OCI-LY1 (cell line): ENCODE data around the gene UBLCP1.

Source experiments
- H2AFZ ChIP-seq: fragments of 200-600 bp; sonication (generic), shearing (Covaris generic); 2 replicates; pipeline ENCODE4 v1.6.0; 2014; ENCODE audit warnings: antibody characterized with exemption, mild to moderate bottlenecking, low read length
- H3F3A ChIP-seq: fragments of 200-600 bp; sonication (generic), shearing (Covaris generic); 2 replicates; pipeline ENCODE4 v1.6.0; 2014; ENCODE audit warnings: mild to moderate bottlenecking, antibody characterized with exemption, low read length, moderate library complexity; ENCODE audit not compliant: insufficient read depth
- H3K27ac ChIP-seq: fragments of 200-600 bp; sonication (generic); 2 replicates; pipeline ENCODE4 v1.5.1; 2014; ENCODE audit warnings: low read length, mixed run types, mild to moderate bottlenecking, low read depth; ENCODE audit not compliant: poor library complexity, severe bottlenecking
- H3K27me3 ChIP-seq: fragments of 200-600 bp; sonication (generic); 2 replicates; pipeline ENCODE4 v1.6.0; 2014; ENCODE audit warnings: antibody characterized with exemption, mild to moderate bottlenecking, low read length, moderate library complexity; ENCODE audit not compliant: insufficient read depth
- H3K36me3 ChIP-seq: fragments of 200-600 bp; sonication (generic); 2 replicates; pipeline ENCODE4 v1.6.1; 2014; ENCODE audit warnings: mild to moderate bottlenecking, antibody characterized with exemption, low read length, moderate library complexity, mixed read lengths; ENCODE audit not compliant: insufficient read depth
- H3K4me1 ChIP-seq: fragments of 200-600 bp; sonication (generic); 2 replicates; pipeline ENCODE4 v1.5.1; 2014; ENCODE audit warnings: mild to moderate bottlenecking, low read length, moderate library complexity; ENCODE audit not compliant: insufficient read depth, severe bottlenecking
- H3K4me2 ChIP-seq: fragments of 200-600 bp; sonication (generic), shearing (Covaris generic); 2 replicates; pipeline ENCODE4 v1.6.1; 2014; ENCODE audit warnings: low read length
- H3K4me3 ChIP-seq: fragments of 200-600 bp; sonication (generic); 2 replicates; pipeline ENCODE4 v1.5.1; 2014; ENCODE audit warnings: low read length, low read depth, mild to moderate bottlenecking, mixed read lengths; ENCODE audit not compliant: poor library complexity, severe bottlenecking
- H3K79me2 ChIP-seq: fragments of 200-600 bp; shearing (Covaris generic); 2 replicates; pipeline ENCODE4 v1.6.1; 2016; ENCODE audit warnings: mixed run types, low read length, mixed read lengths; ENCODE audit not compliant: insufficient read depth
- H3K9ac ChIP-seq: fragments of 200-600 bp; sonication (generic), shearing (Covaris generic); 2 replicates; pipeline ENCODE4 v1.6.1; 2014; ENCODE audit warnings: mild to moderate bottlenecking, low read length, mixed read lengths
- H3K9me2 ChIP-seq: fragments of 200-600 bp; sonication (generic), shearing (Covaris generic); 2 replicates; pipeline ENCODE4 v1.6.1; 2014; ENCODE audit warnings: low read depth, mild to moderate bottlenecking, low read length, mixed read lengths
- H3K9me3 ChIP-seq: fragments of 200-600 bp; shearing (Covaris generic); 2 replicates; pipeline ENCODE4 v1.6.1; 2014; ENCODE audit warnings: low read length, mixed read lengths
- H4K20me1 ChIP-seq: fragments of 200-600 bp; sonication (generic), shearing (Covaris generic); 2 replicates; pipeline ENCODE4 v1.6.0; 2016; ENCODE audit warnings: mild to moderate bottlenecking, low read length; ENCODE audit not compliant: insufficient read depth
- EZH2 ChIP-seq: fragments of 200-600 bp; sonication (generic), shearing (Covaris generic); IDR thresholded peaks from 2 replicates; pipeline ENCODE4 v1.8.0; 2017; ENCODE audit warnings: borderline replicate concordance, mixed run types, mild to moderate bottlenecking, antibody characterized with exemption, low read length, moderate library complexity, mixed read lengths
- TF ChIP-seq, protein P1 (sequence below): fragments of 200-600 bp; sonication (generic), shearing (Covaris generic); IDR thresholded peaks from 2 replicates; pipeline ENCODE4 v1.5.1; 2017; ENCODE audit warnings: mild to moderate bottlenecking, antibody characterized with exemption, low read length, moderate library complexity, mixed read lengths

The UBLCP1 gene

DNA sequence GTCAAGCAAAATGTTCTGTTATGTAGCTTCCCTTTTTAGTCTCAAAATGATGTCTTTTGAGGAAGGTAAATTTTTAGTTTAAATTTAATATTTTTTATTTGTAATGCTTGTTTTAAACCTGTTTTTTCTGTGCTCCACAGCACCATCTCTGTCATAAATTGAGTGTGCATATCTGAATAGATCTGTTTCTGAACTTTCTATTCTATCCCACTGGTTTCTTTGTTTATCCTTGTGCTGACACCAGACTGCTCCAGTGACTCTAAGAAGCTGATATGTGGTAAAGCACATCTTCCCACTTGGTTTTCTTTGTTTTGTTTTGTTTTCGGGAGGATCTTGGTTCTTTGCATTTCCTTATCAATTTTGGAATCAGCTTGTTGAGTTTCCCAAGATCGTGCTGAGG, 46.6 kb upstream of the UBLCP1 start:
- no peak overlapping the region for H3K4me2 ChIP-seq
- TF ChIP-seq EZH2 = no peak
- TF ChIP-seq, protein P1, sequence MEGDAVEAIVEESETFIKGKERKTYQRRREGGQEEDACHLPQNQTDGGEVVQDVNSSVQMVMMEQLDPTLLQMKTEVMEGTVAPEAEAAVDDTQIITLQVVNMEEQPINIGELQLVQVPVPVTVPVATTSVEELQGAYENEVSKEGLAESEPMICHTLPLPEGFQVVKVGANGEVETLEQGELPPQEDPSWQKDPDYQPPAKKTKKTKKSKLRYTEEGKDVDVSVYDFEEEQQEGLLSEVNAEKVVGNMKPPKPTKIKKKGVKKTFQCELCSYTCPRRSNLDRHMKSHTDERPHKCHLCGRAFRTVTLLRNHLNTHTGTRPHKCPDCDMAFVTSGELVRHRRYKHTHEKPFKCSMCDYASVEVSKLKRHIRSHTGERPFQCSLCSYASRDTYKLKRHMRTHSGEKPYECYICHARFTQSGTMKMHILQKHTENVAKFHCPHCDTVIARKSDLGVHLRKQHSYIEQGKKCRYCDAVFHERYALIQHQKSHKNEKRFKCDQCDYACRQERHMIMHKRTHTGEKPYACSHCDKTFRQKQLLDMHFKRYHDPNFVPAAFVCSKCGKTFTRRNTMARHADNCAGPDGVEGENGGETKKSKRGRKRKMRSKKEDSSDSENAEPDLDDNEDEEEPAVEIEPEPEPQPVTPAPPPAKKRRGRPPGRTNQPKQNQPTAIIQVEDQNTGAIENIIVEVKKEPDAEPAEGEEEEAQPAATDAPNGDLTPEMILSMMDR = no peak
- no peak overlapping the region for H3K4me3 ChIP-seq
- H3K9ac ChIP-seq = no peak overlapping the region
- H3F3A ChIP-seq = no peaks in the 10 kb centered on the region
- H3K9me2 ChIP-seq = no peaks in the 10 kb centered on the region
- no peak overlapping the region for H3K27ac ChIP-seq
- H3K4me1 ChIP-seq = peaks cover 2% of the 10 kb centered on the region
- no peaks in the 10 kb centered on the region for H3K36me3 ChIP-seq
- no peaks in the 10 kb centered on the region for H3K79me2 ChIP-seq
- no peaks in the 10 kb centered on the region for H3K27me3 ChIP-seq
- H3K9me3 ChIP-seq = no peaks in the 10 kb centered on the region
- H2AFZ ChIP-seq = no peak overlapping the region
- no peaks in the 10 kb centered on the region for H4K20me1 ChIP-seq

DNA sequence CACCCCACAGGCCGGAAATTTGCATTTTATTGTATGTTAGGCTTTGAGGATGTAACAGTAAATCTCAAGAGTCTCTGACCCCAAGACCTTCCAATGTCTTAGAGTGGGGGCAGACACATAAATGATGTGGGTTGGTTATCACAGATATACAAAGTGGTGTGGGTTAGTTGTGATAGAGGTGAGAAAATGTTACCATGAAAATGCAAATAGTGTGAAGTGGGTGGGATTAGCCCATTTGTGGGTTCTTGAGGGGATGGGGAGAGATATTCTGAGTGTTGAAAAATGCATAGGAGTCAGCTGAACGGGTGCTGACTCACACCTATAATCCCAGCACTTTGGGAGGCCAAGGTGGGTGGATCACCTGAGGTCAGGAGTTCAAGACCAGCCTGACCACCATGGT, 45.9 kb upstream of the UBLCP1 start:
- no peak overlapping the region for H3K27ac ChIP-seq
- no peaks in the 10 kb centered on the region for H3K27me3 ChIP-seq
- H3K4me1 ChIP-seq = no peaks in the 10 kb centered on the region
- no peaks in the 10 kb centered on the region for H3F3A ChIP-seq
- no peaks in the 10 kb centered on the region for H3K9me3 ChIP-seq
- H3K4me3 ChIP-seq = no peak overlapping the region
- no peak overlapping the region for H2AFZ ChIP-seq
- H4K20me1 ChIP-seq = no peaks in the 10 kb centered on the region
- no peak overlapping the region for H3K4me2 ChIP-seq
- H3K36me3 ChIP-seq = no peaks in the 10 kb centered on the region
- no peaks in the 10 kb centered on the region for H3K79me2 ChIP-seq
- TF ChIP-seq, protein P1 = no peak
- TF ChIP-seq EZH2 = no peak
- no peak overlapping the region for H3K9ac ChIP-seq
- H3K9me2 ChIP-seq = no peaks in the 10 kb centered on the region

DNA sequence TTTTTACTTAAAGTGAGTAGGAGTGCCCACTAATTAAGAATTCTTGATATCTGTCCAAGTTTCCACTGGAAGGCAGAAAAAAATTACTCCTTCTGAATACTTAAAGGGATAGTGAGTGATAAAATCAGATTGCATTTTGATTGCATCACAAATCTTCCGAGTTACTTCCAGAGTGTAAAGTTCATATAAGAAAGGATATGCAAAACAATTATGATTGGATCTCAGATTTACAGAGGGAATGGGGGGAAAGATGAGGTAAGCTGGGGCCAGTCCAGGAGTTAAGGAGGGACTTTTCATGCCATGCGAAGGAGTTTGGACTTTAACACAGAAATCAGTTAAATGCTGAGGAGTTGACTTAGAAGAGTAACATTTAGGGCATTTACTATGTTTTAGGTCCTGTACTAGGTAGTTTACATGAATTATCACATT, 44.5 kb upstream of the UBLCP1 start:
- TF ChIP-seq, protein P1 = no peak
- TF ChIP-seq EZH2 = no peak
- no peaks in the 10 kb centered on the region for H4K20me1 ChIP-seq
- H3K9me2 ChIP-seq = no peaks in the 10 kb centered on the region
- no peaks in the 10 kb centered on the region for H3K79me2 ChIP-seq
- H3K4me3 ChIP-seq = no peak overlapping the region
- no peak overlapping the region for H3K27ac ChIP-seq
- H3K9ac ChIP-seq = no peak overlapping the region
- no peaks in the 10 kb centered on the region for H3K4me1 ChIP-seq
- H3K36me3 ChIP-seq = no peaks in the 10 kb centered on the region
- H3K27me3 ChIP-seq = no peaks in the 10 kb centered on the region
- H3F3A ChIP-seq = no peaks in the 10 kb centered on the region
- H3K9me3 ChIP-seq = no peaks in the 10 kb centered on the region
- no peak overlapping the region for H2AFZ ChIP-seq
- H3K4me2 ChIP-seq = no peak overlapping the region
